Neural progenitor cell (in vitro differentiated cells): ENCODE data around the gene CDSN. TPM values are rescaled to one million over a fixed set of nuclear protein-coding genes. Genes with fewer than 3 reads are reported as not detected.

ENCODE experiments used
- DNase-seq: peaks from one replicate; pipeline ENCODE4 v3.0.0-alpha.2; 2016; ENCODE audit warnings: low spot score
- H2AFZ ChIP-seq: fragments of 200-600 bp; sonication (generic); replicated peaks from 2 replicates; pipeline ENCODE4 v1.6.1; 2016; ENCODE audit warnings: antibody characterized with exemption
- H3F3A ChIP-seq: fragments of 200-600 bp; sonication (generic); 2 replicates; pipeline ENCODE4 v1.6.1; 2016; ENCODE audit warnings: antibody characterized with exemption, low read depth
- H3K27ac ChIP-seq: fragments of 200-600 bp; sonication (generic); 2 replicates; pipeline ENCODE4 v1.5.1; 2016; ENCODE audit warnings: mild to moderate bottlenecking
- H3K27me3 ChIP-seq: fragments of 200-600 bp; sonication (generic); 2 replicates; pipeline ENCODE4 v1.6.1; 2016; ENCODE audit warnings: mild to moderate bottlenecking, moderate library complexity
- H3K36me3 ChIP-seq: fragments of 200-600 bp; sonication (generic); 2 replicates; pipeline ENCODE4 v1.5.1; 2016
- H3K4me1 ChIP-seq: fragments of 200-600 bp; sonication (generic); 2 replicates; pipeline ENCODE4 v1.6.1; 2016; ENCODE audit warnings: mixed run types
- H3K4me2 ChIP-seq: fragments of 200-600 bp; sonication (generic); 2 replicates; pipeline ENCODE4 v1.6.1; 2016
- H3K4me3 ChIP-seq: fragments of 200-600 bp; sonication (generic); 2 replicates; pipeline ENCODE4 v1.5.1; 2016
- H3K79me2 ChIP-seq: fragments of 200-600 bp; sonication (generic); 2 replicates; pipeline ENCODE4 v1.6.1; 2016; ENCODE audit warnings: low read depth
- H3K9ac ChIP-seq: fragments of 200-600 bp; sonication (generic); 2 replicates; pipeline ENCODE4 v1.6.1; 2016
- H3K9me3 ChIP-seq: fragments of 200-600 bp; sonication (generic); 2 replicates; pipeline ENCODE4 v1.5.1; 2016; ENCODE audit warnings: low read depth
- H4K20me1 ChIP-seq: fragments of 200-600 bp; sonication (generic); 2 replicates; pipeline ENCODE4 v1.6.1; 2016; ENCODE audit warnings: low read depth
- H3K27ac Mint-ChIP-seq: 3 replicates; pipeline ENCODE4 v1.8.0; 2021; ENCODE audit warnings: mixed read lengths
- H3K27me3 Mint-ChIP-seq: 2 replicates; pipeline ENCODE4 v1.8.0; 2022; ENCODE audit warnings: low read depth, mild to moderate bottlenecking, inconsistent platforms, moderate library complexity, mixed read lengths; ENCODE audit not compliant: insufficient read depth
- H3K36me3 Mint-ChIP-seq: 3 replicates; pipeline ENCODE4 v1.8.0; 2021; ENCODE audit warnings: mixed read lengths
- H3K4me1 Mint-ChIP-seq: 3 replicates; pipeline ENCODE4 v1.8.0; 2021; ENCODE audit warnings: mixed read lengths
- H3K4me3 Mint-ChIP-seq: 3 replicates; pipeline ENCODE4 v1.8.0; 2021; ENCODE audit warnings: mild to moderate bottlenecking, moderate library complexity, mixed read lengths
- H3K9me3 Mint-ChIP-seq: 3 replicates; pipeline ENCODE4 v1.8.0; 2020; ENCODE audit warnings: mixed read lengths
- CTCF ChIP-seq: fragments of 200-600 bp; sonication (generic); IDR thresholded peaks from 2 replicates; pipeline ENCODE4 v1.5.1; 2017; ENCODE audit warnings: antibody characterized with exemption, mild to moderate bottlenecking
- EZH2 ChIP-seq: fragments of 200-600 bp; sonication (generic); IDR thresholded peaks from 2 replicates; pipeline ENCODE4 v1.6.1; 2017; ENCODE audit warnings: antibody characterized with exemption, mild to moderate bottlenecking, moderate library complexity
- EZH2phosphoT487 ChIP-seq: fragments of 200-600 bp; sonication (generic); IDR thresholded peaks from 2 replicates; pipeline ENCODE4 v1.6.1; 2017; ENCODE audit warnings: antibody characterized with exemption
- total RNA-seq: library from RNA; depleted of rRNA; stranded (reverse); fragments of >200 nt; gene quantifications from 2 replicates; pipeline ENCODE4 v1.2.3, GENCODE V29; 2015; ENCODE audit warnings: low replicate concordance

The CDSN gene
- total RNA-seq, 1 donor from 2014 or later = not detected

- Histone ChIP-seq H3K27ac (no peak overlapping the region), H4K20me1 (no peaks in the 10 kb centered on the region), H3K9ac (no peak overlapping the region), H3K9me3 (no peaks in the 10 kb centered on the region), H3K27me3 (no peaks in the 10 kb centered on the region), H3K36me3 (no peaks in the 10 kb centered on the region), H3K4me2 (no peak overlapping the region), H3K79me2 (no peaks in the 10 kb centered on the region), H3K4me3 (no peak overlapping the region), H2AFZ (no peak overlapping the region), H3F3A (peaks cover 17% of the 10 kb centered on the region), H3K4me1 (peaks cover 16% of the 10 kb centered on the region)
- peaks cover 4% of the 10 kb centered on the region for H3K27me3 Mint-ChIP-seq
- TF ChIP-seq EZH2 (no peak), EZH2phosphoT487 (no peak), CTCF (no peak)
- H3K4me3 Mint-ChIP-seq = no peak overlapping the region
- H3K4me1 Mint-ChIP-seq = peaks cover 23% of the 10 kb centered on the region
- peaks cover 12% of the 10 kb centered on the region for H3K36me3 Mint-ChIP-seq
- H3K27ac Mint-ChIP-seq = no peak overlapping the region
- DNase-seq = peak; percentile 70
- peaks cover 3% of the 10 kb centered on the region for H3K9me3 Mint-ChIP-seq
Measured at GRCh38 chr6:31143148-31143547, 22.9 kb upstream of the CDSN start.

GRCh38 chr6:31142361-31142761 is 22.1 kb upstream of the CDSN start:
- H3K79me2 ChIP-seq = no peaks in the 10 kb centered on the region
- no peaks in the 10 kb centered on the region for H3K36me3 ChIP-seq
- no peak for DNase-seq
- no peak overlapping the region for H3K27ac ChIP-seq
- Mint-ChIP-seq H3K36me3 (peaks cover 12% of the 10 kb centered on the region), H3K4me1 (peaks cover 27% of the 10 kb centered on the region), H3K27ac (peak overlapping the region; percentile 84), H3K9me3 (peaks cover 3% of the 10 kb centered on the region), H3K4me3 (no peak overlapping the region), H3K27me3 (peaks cover 4% of the 10 kb centered on the region)
- H4K20me1 ChIP-seq = no peaks in the 10 kb centered on the region
- no peaks in the 10 kb centered on the region for H3K27me3 ChIP-seq
- no peaks in the 10 kb centered on the region for H3K9me3 ChIP-seq
- no peak overlapping the region for H3K9ac ChIP-seq
- peaks cover 17% of the 10 kb centered on the region for H3F3A ChIP-seq
- H3K4me1 ChIP-seq = peaks cover 16% of the 10 kb centered on the region
- H2AFZ ChIP-seq = no peak overlapping the region
- no peak for TF ChIP-seq EZH2phosphoT487
- no peak for TF ChIP-seq CTCF
- TF ChIP-seq EZH2 = no peak
- H3K4me3 ChIP-seq = no peak overlapping the region
- H3K4me2 ChIP-seq = no peak overlapping the region

- TF ChIP-seq CTCF (no peak), EZH2 (no peak)
- peaks cover 9% of the 10 kb centered on the region for H3K36me3 Mint-ChIP-seq
- H3K4me2 ChIP-seq = no peak overlapping the region
Measured at GRCh38 chr6:31140643-31141042, 20.4 kb upstream of the CDSN start.

More at GRCh38 chr6:31140643-31141042, 20.4 kb upstream of the CDSN start:
- Mint-ChIP-seq H3K27me3 (peaks cover 8% of the 10 kb centered on the region), H3K4me3 (no peak overlapping the region), H3K9me3 (peaks cover 3% of the 10 kb centered on the region), H3K27ac (no peak overlapping the region), H3K4me1 (peaks cover 27% of the 10 kb centered on the region)
- DNase-seq = no peak
- H3K36me3 ChIP-seq = no peaks in the 10 kb centered on the region
- no peaks in the 10 kb centered on the region for H3K79me2 ChIP-seq
- H3K27ac ChIP-seq = no peak overlapping the region
- no peaks in the 10 kb centered on the region for H3K9me3 ChIP-seq
- H3K4me1 ChIP-seq = peaks cover 16% of the 10 kb centered on the region
- no peaks in the 10 kb centered on the region for H4K20me1 ChIP-seq
- H3K9ac ChIP-seq = no peak overlapping the region
- H3K27me3 ChIP-seq = no peaks in the 10 kb centered on the region
- H3K4me3 ChIP-seq = no peak overlapping the region
- H2AFZ ChIP-seq = no peak overlapping the region
- H3F3A ChIP-seq = peaks cover 17% of the 10 kb centered on the region
